HG02588 (cell line): ENCODE results near the gene CERS4.
A peak's percentile ranks its signal among the peaks of the same experiment; 100 is the strongest.
"Not testable (repeated sequence)": the region's sequence is repeated elsewhere in the genome, so short reads cannot be mapped to it uniquely, and the experiment has no call there.

ENCODE experiments used
- ATAC-seq: cut with Tn5 transposase; IDR thresholded peaks from one replicate; pipeline ENCODE4 v1.9.1; 2021; ENCODE audit warnings: mild to moderate bottlenecking, moderate library complexity; ENCODE audit not compliant: unreplicated experiment

The CERS4 gene

GRCh38 chr19:8209462-8210378, 550 bp downstream of the CERS4 start:
- ATAC-seq, result peak; percentile 61

DNA sequence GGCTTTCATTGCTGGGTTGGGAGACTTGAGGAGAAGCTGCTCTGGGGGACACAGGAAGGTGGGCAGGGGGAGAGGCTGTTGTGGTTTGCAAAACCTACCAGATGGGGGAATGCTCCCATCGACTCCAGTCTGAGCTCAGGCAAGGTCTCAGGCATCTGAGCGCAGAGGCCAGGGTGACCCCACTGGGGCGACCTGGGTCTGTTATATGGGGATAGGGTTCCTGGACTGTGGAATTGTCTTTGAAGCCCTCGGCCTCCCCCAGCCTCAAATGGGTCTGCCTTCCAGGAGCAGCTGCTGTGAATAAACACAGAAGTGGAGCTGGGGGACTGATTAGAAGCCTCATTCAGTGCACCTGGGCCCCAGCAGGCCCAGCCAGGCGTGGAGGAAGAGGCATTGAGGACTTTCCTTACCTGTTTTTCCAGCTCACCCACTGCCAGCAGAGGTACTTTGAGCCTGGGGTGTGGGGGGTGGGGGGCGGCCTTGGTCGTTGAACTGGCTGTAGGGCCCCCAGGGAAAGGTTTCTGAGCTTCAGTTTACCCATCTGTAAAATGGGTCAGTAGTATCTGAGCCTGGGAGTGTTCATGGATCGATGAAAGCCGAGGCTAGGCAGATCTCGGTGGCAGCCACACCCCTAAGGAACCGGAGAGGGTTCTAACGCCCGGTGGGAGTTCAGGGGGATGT, 1.4 kb downstream of the CERS4 start:
- no peak for ATAC-seq

DNA sequence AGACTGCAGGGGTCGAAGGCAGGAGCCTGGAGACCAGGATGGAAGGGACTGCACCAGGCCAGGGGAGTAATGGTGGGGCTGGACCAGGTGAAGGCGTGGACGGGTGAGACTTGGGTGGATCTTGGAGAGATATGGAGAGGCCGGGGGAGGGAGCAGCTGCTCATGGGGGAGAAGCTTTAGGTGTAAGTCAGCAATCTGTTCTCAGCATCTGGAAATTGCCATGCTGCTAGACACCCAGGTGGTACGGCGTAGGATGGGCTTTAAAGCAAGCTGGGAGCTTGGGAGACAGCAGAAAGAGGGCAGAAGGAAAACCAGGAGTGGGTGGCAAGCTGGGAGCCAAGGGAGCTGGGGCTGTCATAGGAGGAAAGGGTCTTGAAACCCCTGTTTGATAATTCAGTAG, 3.0 kb downstream of the CERS4 start:
- ATAC-seq, result no peak

- no peak for ATAC-seq
These were observed 3.7 kb downstream of the CERS4 start for GRCh38 chr19:8212916-8213315.

GRCh38 chr19:8213827-8214672, 4.9 kb downstream of the CERS4 start:
- ATAC-seq, result no peak

DNA sequence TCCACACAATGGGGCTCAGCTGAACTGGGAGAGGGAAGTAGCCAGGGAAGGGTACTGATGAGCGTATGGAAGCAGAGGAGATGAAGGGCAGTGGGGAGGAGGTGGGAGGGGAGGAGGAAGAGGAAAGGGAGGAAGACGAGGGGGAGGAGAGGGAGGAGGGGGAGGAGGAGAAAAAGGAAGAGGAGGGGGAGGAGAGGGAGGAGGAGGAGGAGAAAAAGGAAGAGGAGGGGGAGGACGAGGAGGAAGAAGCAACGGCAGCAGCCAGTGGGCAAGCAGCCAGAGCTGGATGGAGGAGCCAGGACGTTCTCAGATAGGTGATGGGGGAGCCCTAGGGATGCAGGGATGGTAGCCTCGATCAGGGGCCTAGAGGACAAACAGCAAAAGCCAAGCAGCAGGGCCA, 5.6 kb downstream of the CERS4 start:
- no peak for ATAC-seq

DNA sequence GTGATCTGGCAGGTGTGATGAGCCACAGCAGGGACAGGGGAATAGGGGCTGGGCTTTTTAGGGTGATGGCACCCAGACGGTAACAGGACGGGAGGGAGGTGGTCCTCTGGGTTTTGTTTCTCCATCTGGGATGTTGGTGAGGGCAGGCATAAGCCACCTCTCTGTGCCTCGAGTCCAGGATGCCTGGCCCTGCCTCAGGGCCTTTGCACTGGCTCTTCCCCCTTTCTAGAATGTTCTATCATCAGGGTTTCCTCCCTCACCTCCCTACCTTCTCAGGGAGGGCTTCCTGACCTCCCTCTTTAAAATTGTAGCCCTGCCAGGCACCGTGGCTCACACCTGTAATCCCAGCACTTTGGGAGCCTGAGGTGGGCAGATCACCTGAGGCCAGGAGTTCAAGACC, 6.6 kb downstream of the CERS4 start:
- no peak for ATAC-seq

GRCh38 chr19:8216357-8216756, 7.2 kb downstream of the CERS4 start:
- ATAC-seq, result no peak

DNA sequence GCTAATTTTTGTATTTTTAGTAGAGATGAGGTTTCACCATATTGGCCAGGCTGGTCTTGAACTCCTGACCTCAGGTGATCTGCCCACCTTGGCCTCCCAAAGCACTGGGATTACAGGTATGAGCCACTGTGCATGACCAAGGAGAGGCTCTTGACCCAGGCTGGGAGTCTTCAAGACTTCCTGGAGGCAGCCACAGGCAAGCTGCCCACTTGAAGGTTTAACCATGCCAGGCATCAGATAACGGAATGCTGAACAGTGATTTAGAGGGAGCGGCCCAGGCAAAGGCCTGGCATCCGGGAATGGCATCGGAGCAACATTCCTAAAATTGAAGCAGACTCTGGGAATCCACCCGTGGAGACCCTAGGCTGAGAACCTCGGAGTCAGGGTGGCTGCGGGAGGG, 9.0 kb downstream of the CERS4 start:
- ATAC-seq, result not testable (repeated sequence)

DNA sequence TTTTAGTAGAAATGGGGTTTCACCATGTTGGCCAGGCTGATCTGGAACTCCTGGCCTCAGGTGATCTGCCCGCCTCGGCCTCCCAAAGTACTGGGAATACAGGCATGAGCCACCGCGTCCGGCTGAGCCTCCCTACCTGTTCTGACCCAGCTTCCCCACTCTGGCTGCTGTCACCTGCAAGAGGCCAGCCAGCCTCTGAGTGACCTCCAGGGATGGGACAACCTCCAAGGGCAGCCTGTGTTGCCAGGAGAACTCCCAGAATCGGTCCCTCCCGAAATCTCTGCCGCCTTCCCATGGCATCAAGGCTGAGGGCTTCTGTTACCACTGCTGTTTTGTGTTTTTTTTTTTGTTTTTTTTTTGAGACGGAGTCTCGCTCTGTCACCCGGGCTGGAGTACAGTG, 11.3 kb downstream of the CERS4 start:
- no peak for ATAC-seq

- ATAC-seq, result no peak
These were observed 12.0 kb downstream of the CERS4 start for GRCh38 chr19:8221161-8221560.

GRCh38 chr19:8223442-8223841, 14.3 kb downstream of the CERS4 start:
- ATAC-seq, result not testable (repeated sequence)

DNA sequence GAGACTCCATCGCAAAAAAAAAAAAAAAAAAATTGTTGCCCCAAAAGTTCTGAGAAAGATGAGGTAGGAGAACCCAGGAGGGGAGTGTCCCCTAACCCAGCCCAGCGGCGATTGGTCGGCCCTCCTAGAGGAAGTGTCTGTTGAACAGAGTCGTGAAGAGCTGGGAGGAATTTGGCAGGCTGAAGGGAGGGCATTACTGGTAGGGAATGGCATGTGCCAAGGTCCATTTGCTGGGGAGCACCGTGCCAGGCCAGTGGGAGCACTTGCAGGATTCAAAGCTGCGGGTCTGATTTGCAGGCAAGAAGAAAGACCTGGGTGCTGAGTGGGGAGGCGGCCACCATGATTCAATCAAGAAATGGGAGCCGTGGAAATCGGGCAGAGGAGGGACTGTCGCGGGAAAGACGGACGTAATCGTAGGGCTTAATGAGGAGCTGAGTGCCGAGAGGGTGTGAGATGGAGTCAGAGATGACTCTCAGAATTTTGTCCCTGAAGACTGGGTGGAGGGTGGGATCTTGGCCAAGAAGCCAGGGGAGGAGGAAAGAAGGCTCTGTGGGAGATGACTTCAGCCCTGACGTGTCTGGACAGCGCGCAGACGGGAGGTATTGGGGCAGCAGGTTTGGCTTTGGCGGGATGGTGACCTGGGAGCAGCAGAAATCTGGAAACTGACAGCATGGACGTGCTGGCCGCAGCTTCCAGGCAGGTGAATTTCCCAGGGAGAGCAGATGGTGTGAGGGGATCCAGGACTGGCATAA, 15.4 kb downstream of the CERS4 start:
- no peak for ATAC-seq

DNA sequence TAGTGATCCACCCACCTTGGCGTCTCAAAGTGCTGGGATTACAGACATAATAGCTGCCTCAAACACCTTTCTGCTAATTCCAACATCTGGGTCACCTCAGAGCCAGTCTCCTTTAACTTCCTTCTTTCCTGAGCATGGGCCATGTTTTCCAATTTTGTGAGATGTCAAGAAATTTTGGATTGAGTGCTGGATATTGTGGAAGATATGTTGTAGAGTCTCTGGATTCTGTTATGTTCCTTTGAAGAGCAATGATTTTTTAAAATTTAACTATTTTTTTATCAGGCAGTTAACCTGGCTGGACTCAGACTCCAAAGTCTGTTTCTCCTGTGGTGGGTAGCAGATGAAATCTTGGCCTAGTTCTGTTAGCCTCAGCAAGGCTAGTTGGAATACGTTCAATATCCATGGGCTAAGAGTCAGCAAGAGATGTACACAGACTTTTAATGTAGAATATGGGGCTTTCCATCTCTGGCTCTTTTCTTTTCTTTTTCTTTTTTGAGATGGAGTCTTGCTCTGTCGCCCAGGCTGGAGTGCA, 22.0 kb downstream of the CERS4 start:
- ATAC-seq, result no peak

GRCh38 chr19:8233370-8233769, 24.2 kb downstream of the CERS4 start:
- no peak for ATAC-seq

DNA sequence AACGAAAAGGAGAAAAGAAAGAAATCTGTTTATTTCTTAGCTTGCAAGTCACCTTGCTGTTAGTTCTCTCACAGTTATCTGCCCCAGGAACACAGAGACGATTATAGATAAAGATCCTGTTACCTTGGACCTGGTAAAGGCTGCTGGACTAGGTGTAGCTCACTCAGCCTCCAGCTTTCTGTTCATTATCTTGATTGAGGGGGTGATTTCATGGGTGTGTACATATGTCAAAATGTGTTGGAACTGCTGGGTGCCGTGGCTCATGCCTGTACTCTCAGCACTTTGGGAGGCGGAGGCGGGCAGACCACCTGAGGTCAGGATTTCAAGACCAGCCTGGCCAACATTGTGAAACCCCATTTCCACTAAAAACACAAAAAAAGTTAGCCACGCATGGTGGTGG, 27.9 kb downstream of the CERS4 start:
- no peak for ATAC-seq

DNA sequence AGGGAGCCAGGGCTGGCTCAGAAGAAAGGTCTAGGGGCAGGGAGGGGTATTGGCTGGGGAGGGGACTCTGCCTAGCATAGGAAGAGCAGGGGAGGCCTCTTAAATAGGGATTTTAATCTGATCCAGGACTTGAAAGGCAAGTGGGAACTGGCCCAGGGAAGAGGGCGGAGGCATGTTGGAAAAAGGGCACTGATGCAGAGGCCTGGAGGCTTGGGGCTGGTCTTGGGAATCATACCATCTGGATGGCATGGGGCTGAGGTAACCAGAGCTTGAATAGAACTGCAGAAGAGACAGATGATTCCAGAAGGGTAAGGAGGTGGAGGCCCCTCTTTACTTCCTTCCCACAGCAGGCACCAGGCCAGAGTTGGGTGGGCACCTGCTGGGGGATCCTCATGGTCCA, 29.1 kb downstream of the CERS4 start:
- no peak for ATAC-seq

GRCh38 chr19:8239528-8240273, 30.5 kb downstream of the CERS4 start:
- no peak for ATAC-seq
